AG09309 (cell line): ENCODE data around the gene WNT1.

ENCODE experiments used
- DNase-seq: peaks from one replicate; pipeline ENCODE4 v3.0.0-alpha.2; 2010; ENCODE audit warnings: low read depth
- H3K4me3 ChIP-seq: 2 replicates; pipeline ENCODE4 v1.5.1; 2011; ENCODE audit warnings: mild to moderate bottlenecking, low read depth, low read length, moderate library complexity; ENCODE audit not compliant: control insufficient read depth
- TF ChIP-seq, protein P1 (sequence below): IDR thresholded peaks from 2 replicates; pipeline ENCODE4 v1.5.1; 2011; ENCODE audit warnings: mild to moderate bottlenecking, low read depth, low read length, inconsistent platforms; ENCODE audit not compliant: insufficient read depth, control insufficient read depth; ENCODE audit errors: missing control alignments

WNT1 gene

DNA sequence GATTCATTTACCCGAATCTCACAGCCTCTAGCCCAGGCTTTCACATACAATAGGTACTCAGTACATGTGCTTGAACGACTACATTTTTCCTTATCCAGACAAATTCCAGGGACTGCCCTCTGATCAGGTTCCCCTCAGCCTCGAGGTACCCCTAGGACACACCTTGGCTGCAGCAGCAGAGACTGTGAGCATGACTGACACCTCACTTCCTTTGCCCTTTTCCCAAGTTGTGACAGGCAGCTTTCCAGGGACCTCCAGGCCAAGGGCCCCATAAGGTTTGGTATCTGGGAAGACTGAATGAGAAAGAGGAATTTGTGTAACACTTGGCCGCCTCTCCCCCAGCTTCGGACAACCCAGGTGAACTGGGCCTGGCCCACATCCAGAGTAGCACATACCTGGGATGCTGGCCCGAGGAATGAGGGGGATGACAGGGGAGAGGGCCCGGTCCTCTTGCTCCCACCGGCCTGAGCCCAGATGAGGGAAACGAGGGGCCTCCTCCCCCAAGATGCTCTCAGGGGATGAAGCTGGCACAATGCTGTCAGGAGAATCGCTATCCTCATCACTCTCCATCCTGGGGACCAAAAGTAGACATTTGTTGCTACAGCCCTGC, 50.6 kb downstream of the WNT1 start:
- DNase-seq: no peak
- TF ChIP-seq, protein P1, sequence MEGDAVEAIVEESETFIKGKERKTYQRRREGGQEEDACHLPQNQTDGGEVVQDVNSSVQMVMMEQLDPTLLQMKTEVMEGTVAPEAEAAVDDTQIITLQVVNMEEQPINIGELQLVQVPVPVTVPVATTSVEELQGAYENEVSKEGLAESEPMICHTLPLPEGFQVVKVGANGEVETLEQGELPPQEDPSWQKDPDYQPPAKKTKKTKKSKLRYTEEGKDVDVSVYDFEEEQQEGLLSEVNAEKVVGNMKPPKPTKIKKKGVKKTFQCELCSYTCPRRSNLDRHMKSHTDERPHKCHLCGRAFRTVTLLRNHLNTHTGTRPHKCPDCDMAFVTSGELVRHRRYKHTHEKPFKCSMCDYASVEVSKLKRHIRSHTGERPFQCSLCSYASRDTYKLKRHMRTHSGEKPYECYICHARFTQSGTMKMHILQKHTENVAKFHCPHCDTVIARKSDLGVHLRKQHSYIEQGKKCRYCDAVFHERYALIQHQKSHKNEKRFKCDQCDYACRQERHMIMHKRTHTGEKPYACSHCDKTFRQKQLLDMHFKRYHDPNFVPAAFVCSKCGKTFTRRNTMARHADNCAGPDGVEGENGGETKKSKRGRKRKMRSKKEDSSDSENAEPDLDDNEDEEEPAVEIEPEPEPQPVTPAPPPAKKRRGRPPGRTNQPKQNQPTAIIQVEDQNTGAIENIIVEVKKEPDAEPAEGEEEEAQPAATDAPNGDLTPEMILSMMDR: no peak
- no peak overlapping the region for H3K4me3 ChIP-seq

DNA sequence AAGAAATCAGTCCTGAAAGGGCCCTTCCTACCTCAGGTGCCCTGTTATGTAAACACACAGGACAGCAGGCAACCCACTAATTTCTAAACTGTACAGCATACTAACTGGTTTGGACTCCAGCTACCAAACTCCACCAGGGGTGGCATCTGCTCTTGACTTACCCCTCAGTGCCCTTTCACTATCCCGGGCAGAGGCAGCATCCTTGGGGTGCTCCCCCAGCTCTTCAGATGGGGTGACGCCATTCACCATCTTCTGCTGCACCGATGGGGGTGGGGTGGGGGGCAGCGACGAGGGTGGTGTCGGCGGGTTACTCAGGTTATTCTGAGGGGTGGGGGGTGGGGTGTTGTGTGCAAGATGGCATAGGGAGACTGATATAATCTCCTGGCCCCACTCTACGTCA, 52.0 kb downstream of the WNT1 start:
- TF ChIP-seq, protein P1: no peak
- no peak overlapping the region for H3K4me3 ChIP-seq
- DNase-seq: no peak

DNA sequence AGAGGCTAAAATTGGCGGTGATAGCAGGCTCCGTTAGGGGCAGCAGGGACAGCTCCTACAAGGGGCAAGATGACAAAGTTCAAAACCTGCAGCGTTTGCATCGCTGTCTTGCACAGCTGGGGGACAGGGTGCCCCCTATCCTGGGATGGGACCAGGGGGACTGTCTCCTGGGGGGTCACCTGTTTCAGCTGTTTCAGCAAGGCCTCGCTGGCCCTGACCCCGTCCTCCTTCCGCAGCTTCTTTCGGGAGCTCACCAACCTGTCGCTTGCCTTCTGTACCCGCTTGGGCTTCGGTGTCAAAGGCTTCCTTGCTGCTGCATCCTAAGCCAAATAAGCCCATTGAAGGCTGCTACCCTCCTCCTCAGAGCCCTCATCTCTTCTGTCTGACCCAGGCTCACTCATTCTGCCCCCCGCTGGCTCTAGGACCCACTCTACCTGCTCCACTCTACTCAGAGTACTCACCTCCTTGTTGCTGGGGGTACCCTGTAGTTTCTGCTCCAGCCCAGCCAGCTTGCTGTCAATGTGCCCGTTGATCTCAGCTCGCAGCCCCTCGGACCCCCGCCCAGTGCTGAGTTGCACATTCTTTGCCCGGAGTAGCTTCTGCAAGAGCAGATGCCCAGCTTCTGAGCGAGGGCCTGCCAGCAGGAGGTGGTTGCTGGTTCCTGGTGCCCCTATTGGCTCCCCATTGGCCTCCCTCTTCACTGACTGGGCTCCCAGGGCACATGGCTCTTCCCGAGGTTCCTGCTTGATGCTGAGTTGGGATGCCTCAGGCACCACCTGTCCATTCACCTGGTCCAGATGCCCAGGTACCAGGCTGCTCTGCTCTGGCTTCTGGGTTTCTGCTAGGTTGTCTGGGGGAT, 52.8 kb downstream of the WNT1 start:
- TF ChIP-seq, protein P1: no peak
- no peak overlapping the region for H3K4me3 ChIP-seq
- DNase-seq: no peak

DNA sequence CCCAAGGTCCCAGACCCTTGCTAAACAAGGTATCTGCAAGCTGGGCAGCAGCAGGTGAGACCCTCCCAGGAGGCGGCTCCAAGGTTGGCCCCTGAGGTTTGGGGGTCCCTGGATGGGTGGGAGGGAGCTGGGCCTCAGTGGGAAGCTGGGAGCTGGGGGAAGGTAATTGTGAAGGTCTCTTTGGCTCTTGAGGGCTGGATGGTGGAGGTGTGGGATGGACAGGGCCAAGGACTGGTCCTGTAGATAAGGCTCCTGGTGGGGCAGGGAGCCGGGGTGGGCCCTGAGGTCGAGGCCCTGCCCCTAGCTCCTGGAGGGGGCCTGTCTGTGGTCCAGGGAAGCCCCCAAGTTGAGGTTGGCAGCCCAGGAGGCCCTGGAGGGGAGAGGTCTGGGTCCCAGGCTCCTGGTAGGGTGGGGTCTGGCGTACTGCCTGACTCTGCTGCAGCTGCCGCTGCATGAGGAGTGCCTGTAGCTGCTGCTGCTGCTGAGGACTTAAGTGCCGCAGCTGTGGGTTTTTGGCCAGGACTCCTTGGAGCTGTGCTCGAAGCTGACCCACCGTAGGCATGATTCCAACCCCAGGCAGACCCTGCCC, 53.5 kb downstream of the WNT1 start:
- TF ChIP-seq, protein P1: no peak
- no peak overlapping the region for H3K4me3 ChIP-seq
- DNase-seq: no peak
